GM18951 (cell line): Measurements from ENCODE around the gene SLC39A11.

Experiments used
- POLR2A ChIP-seq: IDR thresholded peaks from 4 replicates; pipeline ENCODE4 v1.6.1; 2011; ENCODE audit warnings: mild to moderate bottlenecking; ENCODE audit not compliant: insufficient read length, insufficient read depth; ENCODE audit errors: extremely low read depth
- in situ Hi-C: fragments of 300-500 bp; cut with MboI; formaldehyde crosslinking; loops from one replicate; pipeline ENCODE4 v1.12.0; 2022; ENCODE audit warnings: low sequenced_read_pairs, mixed read lengths, inconsistent platforms; ENCODE audit not compliant: unreplicated experiment

The SLC39A11 gene

GRCh38 chr17:72662827-72663190, 429.7 kb downstream of the SLC39A11 start:
- in situ Hi-C loops: no loop called here
- TF ChIP-seq POLR2A: no peak

- in situ Hi-C loops: no loop called here
- no peak for TF ChIP-seq POLR2A
These were observed 430.3 kb downstream of the SLC39A11 start for GRCh38 chr17:72661945-72662826.

- TF ChIP-seq POLR2A: no peak
- in situ Hi-C loops: no loop called here
These were observed 431.2 kb downstream of the SLC39A11 start for GRCh38 chr17:72661116-72661944.

GRCh38 chr17:72660274-72661115, 432.0 kb downstream of the SLC39A11 start:
- no peak for TF ChIP-seq POLR2A
- in situ Hi-C loops: no loop called here

GRCh38 chr17:72659811-72660210, 432.7 kb downstream of the SLC39A11 start:
- no peak for TF ChIP-seq POLR2A
- in situ Hi-C loops: no loop called here

- in situ Hi-C loops: no loop called here
- TF ChIP-seq POLR2A: no peak
These were observed 433.8 kb downstream of the SLC39A11 start for GRCh38 chr17:72658675-72659074.

- in situ Hi-C loops: no loop called here
- no peak for TF ChIP-seq POLR2A
These were observed 434.8 kb downstream of the SLC39A11 start for GRCh38 chr17:72657467-72658317.

- no peak for TF ChIP-seq POLR2A
- in situ Hi-C loops: no loop called here
These were observed 436.2 kb downstream of the SLC39A11 start for GRCh38 chr17:72656130-72656763.

- in situ Hi-C loops: no loop called here
- no peak for TF ChIP-seq POLR2A
These were observed 437.8 kb downstream of the SLC39A11 start for GRCh38 chr17:72654706-72655105.

GRCh38 chr17:72651988-72652387, 440.5 kb downstream of the SLC39A11 start:
- TF ChIP-seq POLR2A: no peak
- in situ Hi-C loops: no loop called here

GRCh38 chr17:72648702-72649101, 443.8 kb downstream of the SLC39A11 start:
- no peak for TF ChIP-seq POLR2A
- in situ Hi-C loops: no loop called here

- in situ Hi-C loops: no loop called here
- no peak for TF ChIP-seq POLR2A
These were observed 446.3 kb downstream of the SLC39A11 start for GRCh38 chr17:72646176-72646575.

GRCh38 chr17:72644492-72644891, 448.0 kb downstream of the SLC39A11 start:
- TF ChIP-seq POLR2A: no peak
- in situ Hi-C loops: no loop called here
